Posterior vena cava (tissue), 2 donors: ENCODE measurements around the gene ZNF275. TPM values are rescaled to one million over a fixed set of nuclear protein-coding genes. Genes with fewer than 3 reads are reported as not detected.
A peak's percentile ranks its signal among the peaks of the same experiment; 100 is the strongest.
"Not testable (repeated sequence)": the region's sequence is repeated elsewhere in the genome, so short reads cannot be mapped to it uniquely, and the experiment has no call there.

Source experiments
- DNase-seq: peaks from one replicate; pipeline ENCODE4 v3.0.0-alpha.2; 2020; ENCODE audit warnings: low spot score
- intact Hi-C, 2 donors: fragments of 100-400 bp; cut with DNase I; formaldehyde crosslinking; loops; one replicate each; pipeline versions ENCODE4 v1.14.1 to v1.14.2; 2022 to 2023
- total RNA-seq, 2 donors: library from RNA; stranded (reverse); fragmentation: NEBNext Ultra II Directional; extraction: Animal tissue kit (Norgen Biotek cat#: 25700); gene quantifications; one replicate each; pipeline ENCODE4 v1.2.1, GENCODE V29; 2021
- donor health status: DM: yes; HTN: yes; CAD: no.
- donor health status: DM: yes; HTN: yes; CAD: no.

Gene ZNF275
- total RNA-seq, 2 donors from 2014 or later: 9.9 to 10.8 TPM

DNA sequence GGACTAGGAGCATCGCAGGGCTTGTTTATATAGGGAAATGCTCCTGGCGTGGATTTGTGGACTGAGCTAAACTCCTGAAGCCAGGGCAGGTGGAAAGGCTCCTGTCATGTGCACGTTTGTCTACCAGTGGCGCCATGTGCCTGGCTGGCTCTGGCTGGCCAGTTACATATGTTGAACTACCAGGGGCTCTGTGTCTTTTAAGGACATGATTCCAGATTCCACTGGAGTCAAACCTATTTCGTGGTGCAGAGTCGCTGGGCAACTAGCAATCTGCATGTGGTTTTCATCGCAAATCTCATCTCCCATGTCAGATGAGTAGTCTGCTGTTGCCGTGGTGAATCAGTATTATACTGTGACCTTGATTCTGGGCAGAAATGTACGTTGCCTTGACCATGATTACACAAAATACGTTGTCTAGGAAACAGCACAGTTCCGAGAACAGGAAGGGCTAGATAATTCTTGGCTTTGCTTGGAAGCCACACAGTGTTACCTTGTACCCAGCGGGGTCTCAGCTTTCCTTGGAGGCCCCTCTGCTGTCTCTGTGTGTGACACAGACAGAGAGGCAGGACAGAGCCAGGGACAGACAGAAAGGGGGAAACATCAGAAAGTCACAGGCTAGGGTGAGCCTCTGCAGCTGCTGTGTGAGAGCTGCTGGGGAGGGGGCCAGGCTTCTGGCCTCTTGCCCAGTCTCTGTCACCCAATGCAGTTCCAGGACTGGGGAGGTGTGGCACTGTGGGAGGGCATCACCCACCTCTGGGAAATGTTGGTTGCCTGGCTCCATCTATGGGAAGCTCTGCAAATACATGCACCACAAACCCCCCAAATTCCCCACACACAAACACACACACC is 48.0 kb downstream of the ZNF275 start:
- peak; percentile 81 for DNase-seq
- intact Hi-C loops: loop anchor here in 1 of 2 donors (5.0 kb wide), 1 partner anchor 315 kb away; no protein-coding TSS in a partner anchor

DNA sequence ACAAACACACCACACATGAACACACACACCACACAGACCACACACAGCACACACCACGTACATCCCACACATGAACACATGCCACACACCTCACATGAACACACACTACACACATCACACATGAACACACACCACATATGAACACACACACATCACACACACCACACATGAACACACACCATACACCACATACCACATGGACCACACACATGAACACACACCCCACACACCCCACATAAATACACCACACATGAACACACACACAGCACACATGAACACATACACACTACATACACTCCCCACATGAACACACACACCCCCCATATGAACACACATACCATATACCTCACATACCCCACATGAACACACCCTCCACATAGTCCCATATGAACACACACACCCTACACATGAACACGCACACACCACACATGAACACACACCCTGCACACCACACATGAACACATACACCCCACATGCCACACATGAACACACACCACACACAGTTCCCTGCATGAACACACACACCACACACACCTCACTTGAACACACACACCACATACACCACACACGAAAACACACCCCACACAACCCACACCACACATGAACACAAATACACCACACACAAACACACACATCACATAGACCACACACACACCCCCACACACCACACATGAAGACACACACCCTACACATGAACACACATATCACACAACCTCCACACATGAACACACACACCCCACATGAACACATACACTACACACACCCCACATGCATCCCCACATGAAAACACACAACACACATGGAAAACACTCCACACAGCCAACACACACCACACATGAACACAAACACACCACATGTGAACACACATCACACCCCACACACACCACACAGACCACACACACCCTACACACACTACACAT is 48.9 kb downstream of the ZNF275 start:
- DNase-seq: no peak

DNA sequence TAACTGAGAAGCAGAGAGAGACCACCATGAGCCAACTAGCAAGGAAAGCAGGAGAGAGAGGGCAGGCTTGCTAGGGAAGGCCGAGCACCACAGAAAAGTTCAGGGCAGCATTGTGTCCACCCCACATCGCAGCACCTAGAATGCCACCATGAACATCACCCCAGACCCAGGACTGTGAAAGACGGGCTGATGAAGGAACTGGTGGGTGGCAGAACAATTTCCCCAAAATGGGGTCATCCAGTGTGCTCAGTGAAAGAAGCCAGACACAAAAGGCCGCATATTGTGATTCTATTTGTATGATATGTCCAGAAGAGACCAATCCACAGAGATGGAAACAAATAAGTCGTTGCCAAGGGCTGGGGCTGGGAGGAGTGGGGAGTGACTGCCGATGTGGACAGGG is 50.4 kb downstream of the ZNF275 start:
- no peak for DNase-seq
- intact Hi-C loops: loop anchor here in 1 of 2 donors (5.0 kb wide), 1 partner anchor 317 kb away; no protein-coding TSS in a partner anchor

More for the DNA sequence above, 48.9 kb downstream of the ZNF275 start:
- intact Hi-C loops: loop anchor here in 1 of 2 donors (5.0 kb wide), 1 partner anchor 316 kb away; no protein-coding TSS in a partner anchor

DNA sequence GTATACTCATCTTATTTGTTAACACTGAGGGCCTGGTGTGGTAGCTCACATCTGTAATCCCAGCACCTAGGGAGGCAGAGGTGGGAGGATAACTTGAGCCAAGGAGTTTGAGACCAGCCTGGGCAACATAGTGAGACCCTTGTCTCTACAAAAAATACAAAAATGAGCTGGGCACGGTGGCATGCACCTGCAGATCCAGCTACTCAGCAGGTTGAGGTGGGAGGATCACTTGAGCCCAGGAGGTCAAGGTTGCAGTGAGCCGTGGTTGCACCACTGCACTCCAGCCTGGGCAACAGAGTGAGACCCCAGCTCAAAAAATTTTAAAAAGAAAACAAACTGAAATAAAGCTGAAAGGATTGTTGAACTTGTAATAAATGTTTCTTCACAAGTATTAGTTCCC is 51.0 kb downstream of the ZNF275 start:
- not testable (repeated sequence) for DNase-seq
- intact Hi-C loops: loop anchor here in 1 of 2 donors (5.0 kb wide), 1 partner anchor 318 kb away; no protein-coding TSS in a partner anchor

DNA sequence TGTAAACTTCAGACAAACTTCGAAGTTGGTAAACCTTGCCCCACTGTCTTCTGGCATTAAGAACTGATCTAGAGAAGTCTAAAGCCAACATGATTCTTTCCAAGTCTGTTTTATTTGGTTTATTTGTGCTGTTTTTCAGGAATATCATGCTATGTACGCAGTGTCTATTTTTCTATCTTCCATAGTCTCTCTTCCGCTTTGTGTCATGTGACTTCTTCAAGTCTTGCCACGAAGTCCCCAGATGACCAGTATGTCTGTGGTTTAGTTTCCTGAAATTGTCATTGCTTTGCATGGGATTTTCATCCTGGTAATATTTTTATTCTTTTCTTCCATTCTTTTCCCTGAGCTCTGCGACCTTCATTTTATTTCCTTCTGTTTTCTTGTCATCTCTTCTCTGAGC is 52.1 kb downstream of the ZNF275 start:
- intact Hi-C loops: no loop called here
- no peak for DNase-seq

DNA sequence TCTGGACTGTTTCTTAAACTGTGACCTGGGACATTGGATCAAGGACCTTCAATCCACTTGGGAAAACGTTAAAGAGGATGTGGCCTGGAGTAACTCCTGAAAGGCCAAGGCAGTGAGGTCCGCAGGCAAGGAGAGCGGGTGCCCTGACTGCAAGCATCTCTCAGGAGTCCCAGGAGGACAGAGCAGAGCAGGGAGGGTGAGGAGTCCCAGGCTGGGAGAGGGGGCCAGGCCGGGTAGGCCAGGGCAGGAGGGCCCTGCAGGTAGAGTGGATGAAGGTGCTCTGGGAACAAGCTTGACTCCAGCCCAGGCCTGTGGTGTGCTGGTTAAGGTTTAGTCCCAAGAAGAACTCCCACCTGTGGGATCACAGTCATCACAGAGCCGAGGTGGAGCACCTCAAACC is 53.4 kb downstream of the ZNF275 start:
- intact Hi-C loops: no loop called here
- DNase-seq: no peak

DNA sequence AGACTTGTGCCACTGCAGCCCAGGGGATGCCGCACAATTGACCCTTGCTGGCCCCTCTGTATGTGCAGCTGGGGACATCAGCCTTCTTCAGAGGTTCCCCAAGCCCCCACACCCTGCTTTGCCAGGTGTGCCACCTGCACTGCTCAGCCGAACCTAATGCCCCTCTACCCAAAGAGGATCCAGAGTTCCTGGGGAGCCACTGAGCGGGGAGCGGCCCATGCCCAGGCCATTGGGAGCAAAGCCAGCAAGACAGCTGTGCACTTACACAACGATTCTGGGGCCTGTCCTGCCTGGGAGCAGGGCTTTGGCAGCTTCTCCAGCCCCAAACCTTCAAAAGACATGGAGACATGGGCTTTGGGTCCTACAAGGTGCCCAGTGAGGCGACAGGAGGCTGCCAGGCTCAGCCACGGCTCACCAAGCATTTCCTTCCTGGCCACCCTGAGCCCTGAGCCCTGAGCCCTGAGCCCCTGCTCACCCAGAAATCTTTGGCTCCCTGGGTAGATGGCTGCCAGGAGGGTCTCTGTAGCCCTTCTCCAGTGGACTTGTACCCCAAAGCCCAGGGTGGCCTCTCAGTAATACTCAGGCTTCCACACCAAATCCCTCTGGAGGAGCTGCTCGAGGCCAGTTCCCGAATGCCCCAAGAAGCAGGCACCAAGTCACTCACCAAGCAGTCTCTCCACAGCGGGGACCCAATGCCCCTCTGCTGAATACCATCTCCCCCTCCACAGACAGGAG is 54.2 kb downstream of the ZNF275 start:
- no peak for DNase-seq
- intact Hi-C loops: no loop called here

DNA sequence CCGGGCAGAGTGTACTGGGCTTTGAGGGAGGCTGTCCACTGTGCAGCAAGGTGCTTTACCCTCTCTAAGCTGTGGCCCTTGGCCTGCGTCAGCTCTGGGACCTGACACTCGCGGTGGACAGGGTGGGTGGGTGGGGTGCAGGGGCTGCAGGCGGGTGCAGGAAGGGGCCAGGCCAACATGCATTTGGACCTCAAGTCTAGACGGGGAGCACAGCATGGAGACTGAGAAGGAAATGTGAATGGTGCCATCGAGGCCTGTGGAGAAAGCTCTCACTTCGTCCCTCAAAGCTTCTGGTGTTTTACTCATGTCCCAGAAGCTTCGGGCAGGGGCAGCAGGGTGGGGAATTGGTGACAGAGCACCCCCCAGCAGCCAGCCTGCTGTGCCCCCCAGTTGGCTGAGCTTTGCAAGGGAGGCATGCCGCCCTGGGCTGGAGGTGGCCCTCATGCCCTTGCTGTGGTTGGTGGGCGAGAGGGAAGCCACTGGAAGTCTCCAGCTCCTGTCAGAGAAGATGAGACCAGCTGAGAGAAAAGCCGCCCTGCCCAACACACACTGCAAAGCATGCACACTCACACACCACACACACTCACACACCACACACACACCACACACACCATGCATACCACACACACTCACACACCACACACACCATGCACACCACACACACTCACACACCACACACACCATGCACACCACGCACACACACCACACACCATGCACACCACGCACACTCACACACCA is 54.9 kb downstream of the ZNF275 start:
- intact Hi-C loops: no loop called here
- DNase-seq: no peak

DNA sequence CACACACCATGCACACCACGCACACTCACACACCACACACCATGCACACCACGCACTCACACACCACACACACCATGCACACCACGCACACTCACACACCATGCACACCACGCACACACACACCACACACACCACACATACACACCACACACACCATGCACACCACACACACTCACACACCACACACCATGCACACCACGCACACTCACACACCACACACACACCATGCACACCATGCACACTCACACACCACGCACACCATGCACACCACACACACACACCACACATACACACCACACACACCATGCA is 55.5 kb downstream of the ZNF275 start:
- intact Hi-C loops, DNase-seq: not testable (repeated sequence)

DNA sequence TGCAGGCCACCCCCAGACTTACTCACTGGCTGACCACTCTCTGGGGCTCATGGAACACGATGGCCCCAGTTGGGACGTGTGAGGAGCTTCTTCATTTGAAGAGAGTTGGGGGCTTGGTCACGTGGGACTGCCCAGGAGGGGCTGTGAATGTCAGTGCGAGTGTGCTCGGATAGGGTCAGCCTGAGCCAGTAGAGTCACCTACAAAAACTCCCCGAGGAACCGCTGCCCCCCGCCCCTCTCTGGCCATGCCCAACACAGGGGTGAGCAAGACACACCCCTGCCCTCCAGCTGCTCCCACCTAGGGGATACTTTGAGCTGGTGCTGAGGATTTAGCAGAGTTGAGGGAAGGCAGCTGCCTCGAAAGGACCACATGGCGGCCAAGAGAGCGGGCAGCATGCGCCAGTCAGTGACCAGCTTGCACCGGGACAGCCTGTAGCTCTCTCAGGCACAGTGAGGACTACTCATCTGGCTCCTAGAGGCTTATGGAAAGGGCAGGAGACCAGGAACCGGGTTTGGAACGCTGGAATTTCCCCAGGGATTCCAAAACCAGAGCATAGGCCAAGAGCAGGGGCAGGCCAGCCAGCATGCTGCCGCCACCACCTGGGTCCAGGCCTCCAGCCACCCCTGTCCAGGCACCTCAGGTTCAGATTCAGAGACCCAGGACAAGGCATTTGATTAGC is 58.8 kb downstream of the ZNF275 start:
- DNase-seq: no peak
- intact Hi-C loops: no loop called here

DNA sequence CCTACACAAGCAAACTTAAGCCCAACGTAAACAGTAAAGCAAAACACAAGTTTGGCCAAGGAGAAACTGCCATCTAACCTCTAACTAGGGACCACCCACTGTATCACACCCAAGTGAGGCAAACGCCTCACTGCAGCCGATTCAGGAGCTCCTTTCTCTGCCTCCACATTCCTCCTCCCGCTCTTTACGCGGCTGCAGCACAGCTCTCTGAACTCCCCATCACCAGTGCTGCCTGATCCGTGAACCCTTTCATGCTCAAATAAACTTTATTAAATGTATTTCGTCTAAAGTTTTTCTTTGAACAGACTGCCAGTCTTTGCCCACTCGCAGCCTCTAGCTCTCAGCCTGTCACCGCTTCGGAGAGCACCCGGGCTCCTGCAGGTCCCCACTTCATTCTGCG is 60.7 kb downstream of the ZNF275 start:
- intact Hi-C loops: no loop called here
- no peak for DNase-seq

DNA sequence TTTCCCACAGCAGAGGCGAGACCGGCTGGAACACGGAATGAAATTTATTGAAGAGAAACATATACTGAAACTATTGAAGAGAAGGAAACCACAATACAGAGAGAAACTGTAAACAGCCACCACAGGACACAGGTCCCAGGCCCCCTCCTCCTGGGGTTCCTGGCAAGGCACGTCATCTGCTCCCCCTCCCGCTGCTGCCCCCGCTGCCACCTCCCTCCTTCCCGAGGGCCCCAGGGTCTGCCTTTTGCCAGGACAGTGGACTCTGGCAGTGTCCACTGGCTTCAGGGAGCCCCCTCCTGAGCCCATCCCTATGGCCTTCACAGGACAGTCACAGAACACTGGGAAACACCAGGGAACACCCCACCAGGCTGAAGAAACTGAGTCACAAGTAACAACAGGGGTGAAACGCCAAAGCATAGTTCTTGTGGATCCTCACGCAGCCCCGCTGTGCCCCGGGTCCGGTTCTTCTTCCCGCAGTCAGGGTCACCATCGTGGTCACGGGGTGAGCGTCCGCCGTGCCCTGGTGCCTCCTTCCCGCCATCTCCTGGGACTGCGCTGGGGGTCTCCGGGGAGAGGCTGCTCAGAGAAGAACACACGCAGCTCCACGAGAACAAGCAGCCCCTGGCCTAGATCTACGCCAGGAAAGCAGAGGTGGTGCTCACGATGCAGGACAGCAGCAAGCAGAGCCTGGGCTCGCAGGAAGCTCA is 61.8 kb downstream of the ZNF275 start:
- DNase-seq: peak; percentile 48
- intact Hi-C loops: no loop called here

DNA sequence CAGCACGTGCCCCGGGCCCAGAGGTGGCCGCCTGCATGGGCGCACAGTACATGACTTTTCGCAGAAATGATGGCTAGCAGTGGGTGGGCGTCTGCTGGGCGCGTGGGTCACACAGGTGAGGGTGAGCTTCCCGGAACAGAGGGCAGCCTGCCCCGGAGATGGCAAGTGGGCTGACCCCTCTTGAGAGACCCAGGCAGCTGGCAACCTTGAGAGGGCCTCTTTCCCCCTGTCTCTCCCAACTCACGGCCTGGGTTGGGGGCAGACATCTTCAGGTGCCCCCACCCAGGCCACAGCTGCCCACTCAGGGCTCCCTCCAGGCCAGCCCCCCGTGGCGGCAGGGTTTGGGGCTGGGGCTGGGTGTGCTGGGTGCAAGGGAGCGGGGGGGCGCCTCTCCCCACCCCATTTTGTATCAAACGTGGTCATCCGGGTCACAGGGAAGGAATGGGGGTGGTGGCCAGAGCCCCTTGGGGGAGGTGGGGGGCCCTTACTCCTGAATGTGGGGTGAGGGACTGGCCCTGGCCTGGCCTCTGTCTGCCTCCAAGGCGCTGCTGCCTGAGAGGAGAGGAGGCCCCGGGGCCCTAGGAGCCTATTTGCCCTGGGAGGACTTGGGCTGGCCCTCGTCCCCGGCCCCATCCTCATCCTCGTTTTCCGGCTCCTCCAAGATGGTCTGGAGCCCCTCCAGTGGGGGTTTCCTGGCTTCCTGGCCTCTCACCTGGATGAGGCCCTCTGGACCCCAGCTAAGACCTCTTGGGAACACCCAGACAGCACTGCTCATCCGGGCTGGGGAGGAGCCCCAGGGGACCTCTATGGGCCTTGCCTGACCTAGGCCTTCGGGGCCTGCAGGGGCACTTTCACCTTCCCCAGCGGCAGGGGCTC is 62.6 kb downstream of the ZNF275 start:
- DNase-seq: no peak
- intact Hi-C loops: no loop called here

DNA sequence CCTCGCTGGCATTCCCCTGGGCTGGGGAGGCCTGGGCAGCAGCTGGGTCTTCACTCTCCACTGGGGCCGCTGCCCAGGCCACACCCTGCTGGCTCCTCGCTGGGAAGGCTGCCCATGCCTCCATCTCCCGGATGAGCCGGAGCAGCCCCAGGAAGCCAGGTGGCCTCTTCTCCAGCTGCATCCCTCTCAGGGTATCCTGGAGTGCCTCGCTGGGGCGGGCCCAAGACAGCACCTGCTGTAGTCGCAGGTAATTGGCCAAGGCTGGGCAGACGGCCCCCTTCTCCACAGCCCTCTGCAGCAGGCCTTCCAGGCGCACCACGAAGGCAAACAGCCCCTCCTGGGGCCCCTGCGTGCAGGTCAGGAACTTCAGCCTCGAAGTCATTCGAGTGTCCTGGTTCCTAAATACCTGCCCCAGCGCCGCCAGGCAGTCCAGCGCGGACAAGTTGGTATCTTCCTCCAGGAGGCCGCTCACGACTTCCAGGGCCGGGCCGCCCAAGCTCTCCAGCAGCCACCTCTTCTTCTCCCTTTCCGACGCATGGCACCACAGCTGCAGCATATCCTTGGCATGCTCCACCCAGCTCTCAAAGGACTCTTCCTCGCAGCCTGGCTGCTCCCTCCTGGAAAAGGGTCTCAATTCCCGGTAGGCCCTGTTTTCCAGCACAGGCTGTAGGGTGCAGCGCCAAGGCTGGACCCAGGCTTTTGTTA is 63.5 kb downstream of the ZNF275 start:
- peak; percentile 71 for DNase-seq
- intact Hi-C loops: no loop called here

DNA sequence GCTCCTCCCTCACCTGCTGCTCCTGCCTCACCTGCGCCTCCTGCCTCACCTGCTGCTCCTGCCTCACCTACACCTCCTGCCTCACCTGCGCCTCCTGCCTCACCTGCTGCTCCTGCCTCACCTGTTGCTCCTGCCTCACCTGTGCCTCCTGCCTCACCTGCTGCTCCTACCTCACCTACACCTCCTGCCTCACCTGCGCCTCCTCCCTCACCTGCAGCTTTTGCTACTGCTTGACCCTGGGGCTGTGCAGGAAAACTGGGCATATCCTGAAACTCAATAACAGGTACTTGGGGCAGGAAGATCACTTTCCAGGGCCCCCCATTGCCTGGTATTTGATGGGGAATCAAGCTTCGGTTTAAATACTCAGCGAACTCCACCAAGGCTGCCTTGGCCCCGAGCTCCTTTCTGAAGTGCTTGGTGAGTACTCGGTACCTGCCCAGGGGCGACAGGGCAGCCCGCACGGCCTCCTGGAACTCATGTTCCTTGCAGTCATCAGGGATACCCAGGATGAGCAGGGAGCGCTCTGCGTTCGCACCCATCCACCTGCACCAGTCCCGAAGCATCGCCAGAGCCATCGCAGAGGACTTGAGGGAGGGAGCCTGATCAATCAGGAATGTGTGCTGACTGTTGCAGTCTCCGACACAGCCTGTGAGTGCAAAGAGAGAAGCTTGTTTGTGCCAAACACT is 64.5 kb downstream of the ZNF275 start:
- intact Hi-C loops: no loop called here
- peak; percentile 78 for DNase-seq
